Measurements from ENCODE around the gene KCNA5. TPM values are rescaled to one million over a fixed set of nuclear protein-coding genes. Genes with fewer than 3 reads are reported as not detected.

Gene KCNA5
- polyA plus RNA-seq, 3 donors: not detected

- H3K27me3 Mint-ChIP-seq (ENCODE audit: low read depth in 3 of 3): peaks cover 45 to 60% (median 51%) of the 10 kb centered on the region in 3 donors
- H3K9me3 ChIP-seq (replicated peaks in 1 of 2; ENCODE audit: control insufficient read depth in 1 of 2, insufficient read depth in 1 of 2, low read length in 2 of 2): no peaks in the 10 kb centered on the region
These were observed 3.4 kb downstream of the KCNA5 start for GRCh38 chr12:5047094-5047493.

GRCh38 chr12:5047729-5048128 is 4.0 kb downstream of the KCNA5 start:
- Histone ChIP-seq H3K79me2 (ENCODE audit: insufficient read depth, low read length) (no peaks in the 10 kb centered on the region), H2AFZ (ENCODE audit: insufficient read depth, low read depth, low read length, poor library complexity, severe bottlenecking) (no peak overlapping the region), H3K4me2 (replicated peaks; ENCODE audit: extremely low read depth, low read length, poor library complexity, severe bottlenecking) (no peak overlapping the region), H3K4me3 (replicated peaks in 1 of 3; ENCODE audit: low read depth in 2 of 3, low read length in 3 of 3) (no peak overlapping the region), H3K9ac (ENCODE audit: insufficient read depth, low read length, poor library complexity, severe bottlenecking) (no peak overlapping the region), H3K9me3 (replicated peaks in 1 of 2; ENCODE audit: control insufficient read depth in 1 of 2, insufficient read depth in 1 of 2, low read length in 2 of 2) (no peaks in the 10 kb centered on the region), H3K27me3 (ENCODE audit: control insufficient read depth in 2 of 2, insufficient read depth in 2 of 2, low read length in 2 of 2) (peaks cover 14 to 44% of the 10 kb centered on the region in 2 donors), H4K20me1 (ENCODE audit: insufficient read depth, low read length) (no peaks in the 10 kb centered on the region), H3K4me1 (ENCODE audit: control insufficient read depth in 1 of 2, insufficient read depth in 2 of 2, low read length in 2 of 2) (peaks cover 24 to 30% of the 10 kb centered on the region in 2 donors), H3K36me3 (replicated peaks in 1 of 2; ENCODE audit: control insufficient read depth in 1 of 2, insufficient read depth in 2 of 2, low read length in 2 of 2) (no peaks in the 10 kb centered on the region), H3K27ac (ENCODE audit: low read depth in 1 of 2, low read length in 2 of 2) (no peak overlapping the region)
- WGBS (ENCODE audit: insufficient coverage): 77% methylated on average over 6 of the region's 6 CpGs
- TF ChIP-seq CTCF (IDR thresholded peaks at IDR 0.05): no peak
- Mint-ChIP-seq H3K9me3 (peaks cover 0 to 15% (median 4%) of the 10 kb centered on the region in 7 donors), H3K4me1 (peaks cover 25% of the 10 kb centered on the region), H3K27me3 (ENCODE audit: low read depth in 3 of 3) (peaks cover 40 to 56% (median 48%) of the 10 kb centered on the region in 3 donors), H3K4me3 (no peak overlapping the region), H3K27ac (no peak overlapping the region), H3K36me3 (no peaks in the 10 kb centered on the region)
- intact Hi-C loops (cut with micrococcal nuclease): no loop called here
- no peak for DNase-seq

More at GRCh38 chr12:5047094-5047493, 3.4 kb downstream of the KCNA5 start:
- H3K27ac ChIP-seq (ENCODE audit: low read depth in 1 of 2, low read length in 2 of 2): no peak overlapping the region
- H3K27me3 ChIP-seq (ENCODE audit: control insufficient read depth in 2 of 2, insufficient read depth in 2 of 2, low read length in 2 of 2): peaks cover 20 to 50% of the 10 kb centered on the region in 2 donors
- H3K4me2 ChIP-seq (replicated peaks; ENCODE audit: extremely low read depth, low read length, poor library complexity, severe bottlenecking): no peak overlapping the region
- no peak for DNase-seq
- Mint-ChIP-seq H3K36me3 (no peaks in the 10 kb centered on the region), H3K9me3 (peaks cover 0 to 15% (median 7%) of the 10 kb centered on the region in 7 donors), H3K27ac (no peak overlapping the region), H3K4me3 (no peak overlapping the region), H3K4me1 (peaks cover 18% of the 10 kb centered on the region)
- peaks cover 18 to 24% of the 10 kb centered on the region in 2 donors for H3K4me1 ChIP-seq (ENCODE audit: control insufficient read depth in 1 of 2, insufficient read depth in 2 of 2, low read length in 2 of 2)
- WGBS (ENCODE audit: insufficient coverage): 87% methylated on average over 5 of the region's 5 CpGs
- intact Hi-C loops (cut with micrococcal nuclease): no loop called here
- no peaks in the 10 kb centered on the region for H4K20me1 ChIP-seq (ENCODE audit: insufficient read depth, low read length)
- no peak overlapping the region for H3K9ac ChIP-seq (ENCODE audit: insufficient read depth, low read length, poor library complexity, severe bottlenecking)
- no peaks in the 10 kb centered on the region for H3K36me3 ChIP-seq (replicated peaks in 1 of 2; ENCODE audit: control insufficient read depth in 1 of 2, insufficient read depth in 2 of 2, low read length in 2 of 2)
- no peak for TF ChIP-seq CTCF (IDR thresholded peaks at IDR 0.05)
- H3K4me3 ChIP-seq (replicated peaks in 1 of 3; ENCODE audit: low read depth in 2 of 3, low read length in 3 of 3): no peak overlapping the region
- no peak overlapping the region for H2AFZ ChIP-seq (ENCODE audit: insufficient read depth, low read depth, low read length, poor library complexity, severe bottlenecking)
- no peaks in the 10 kb centered on the region for H3K79me2 ChIP-seq (ENCODE audit: insufficient read depth, low read length)

Data from CD14-positive monocyte (primary cell).